Transverse colon (tissue), 4 donors: Measurements from ENCODE around the gene PRLH. TPM values are rescaled to one million over a fixed set of nuclear protein-coding genes. Genes with fewer than 3 reads are reported as not detected.
A peak's percentile ranks its signal among the peaks of the same experiment; 100 is the strongest.

Experiments used
- DNase-seq: peaks from one replicate; pipeline ENCODE4 v3.0.0-alpha.2; 2019
- H3K27ac ChIP-seq, 4 donors: fragments of 200-600 bp; sonication (generic); 2 replicates each; pipeline ENCODE4 v1.5.1; 2016 to 2018; ENCODE audit warnings: inconsistent platforms in 4 of 4
- H3K27me3 ChIP-seq: fragments of 200-600 bp; sonication (generic); 2 replicates; pipeline ENCODE4 v1.5.1; 2017; ENCODE audit warnings: inconsistent platforms
- H3K36me3 ChIP-seq, 4 donors: fragments of 200-600 bp; sonication (generic); 2 replicates each; pipeline ENCODE4 v1.5.1; 2017 to 2019; ENCODE audit warnings: inconsistent platforms in 4 of 4
- H3K4me1 ChIP-seq, 4 donors: fragments of 200-600 bp; sonication (generic); 2 replicates each; pipeline ENCODE4 v1.5.1; 2017 to 2020; ENCODE audit warnings: inconsistent platforms in 4 of 4
- H3K4me3 ChIP-seq, 4 donors: fragments of 200-600 bp; sonication (generic); 1 replicate in 1 of 4; 2 replicates in 3 of 4; pipeline versions ENCODE4 v1.5.1 to v1.6.1; 2017 to 2019; ENCODE audit warnings: inconsistent platforms in 4 of 4
- H3K9me3 ChIP-seq, 2 donors: fragments of 200-600 bp; sonication (generic); 2 replicates each; pipeline ENCODE4 v1.5.1; 2017 to 2019; ENCODE audit warnings: inconsistent platforms in 2 of 2
- CTCF ChIP-seq, 5 experiments: fragments of 200-600 bp in 3 of 5; fragments of 450-650 bp in 2 of 5; sonication (generic) in 3 of 5; IDR thresholded peaks; 1 replicate in 2 of 5; 2 replicates in 3 of 5; pipeline ENCODE4 v1.5.1; 2016 to 2017; ENCODE audit warnings: antibody characterized with exemption in 5 of 5, inconsistent platforms in 3 of 5, mild to moderate bottlenecking in 2 of 5, moderate library complexity in 1 of 5
- EP300 ChIP-seq: sonication (generic); formaldehyde crosslinking; IDR thresholded peaks from one replicate; pipeline ENCODE4 v1.6.1; 2017; ENCODE audit warnings: antibody characterized with exemption, low read depth
- POLR2A ChIP-seq: fragments of 450-650 bp; IDR thresholded peaks from one replicate; pipeline ENCODE4 v1.6.1; 2016; ENCODE audit warnings: antibody characterized with exemption, mild to moderate bottlenecking, moderate library complexity
- POLR2AphosphoS5 ChIP-seq, 3 donors: sonication (generic); formaldehyde crosslinking; IDR thresholded peaks; one replicate each; pipeline ENCODE4 v1.6.1; 2016; ENCODE audit warnings: antibody characterized with exemption in 3 of 3
- WGBS, 2 donors: methylation state at CpG; one replicate each; pipeline ENCODE4 v1.1.5; 2018; ENCODE audit warnings: low coverage in 1 of 2; 5-methylcytosine and 5-hydroxymethylcytosine counted together
- in situ Hi-C, 4 donors: fragments of 200-750 bp; cut with MboI; loops; one replicate each; pipeline versions ENCODE4 v1.15.0 to v1.15.1; 2017; ENCODE audit warnings: low sequenced_read_pairs in 3 of 4, low pct_ligation_motif_present in 1 of 4, low pct_unique_long_range_greater_than_20kb in 1 of 4
- intact Hi-C: fragments of 100-400 bp; cut with DNase I; formaldehyde crosslinking; loops from one replicate; pipeline ENCODE4 v1.15.1; 2023; ENCODE audit warnings: low total_unique reads
- total RNA-seq, 4 donors: library from RNA; depleted of rRNA; stranded (reverse); fragments of >200 nt; gene quantifications; one replicate each; pipeline ENCODE4 v1.1.0, GENCODE V29; 2016

PRLH gene
- total RNA-seq, 4 donors from 2014 or later = not detected

GRCh38 chr2:237591141-237591881 lies 24.9 kb downstream of the PRLH start:
- Histone ChIP-seq H3K4me1 (peaks cover 0 to 24% (median 7%) of the 10 kb centered on the region in 4 donors), H3K36me3 (no peaks in the 10 kb centered on the region), H3K9me3 (no peaks in the 10 kb centered on the region), H3K27ac (peak overlapping the region; percentile 69 to 86 (median 74)), H3K27me3 (no peaks in the 10 kb centered on the region), H3K4me3 (peak overlapping the region in 3 of 4 donors; percentile 20 to 39 (median 28))
- DNase-seq = peak; percentile 75
- intact Hi-C loops = loop anchor here (10.0 kb wide), 1 partner anchor 83 kb away; no protein-coding TSS in a partner anchor
- no peak for TF ChIP-seq EP300
- no peak for TF ChIP-seq CTCF (IDR thresholded peaks at IDR 0.05)
- 47 to 50% methylated on average over 1 to 19 of the region's 19 CpGs for WGBS, 2 donors
- in situ Hi-C loops = loop anchor here in 1 of 4 donors (25.0 kb wide), 1 partner anchor 146 kb away; no protein-coding TSS in a partner anchor

DNA sequence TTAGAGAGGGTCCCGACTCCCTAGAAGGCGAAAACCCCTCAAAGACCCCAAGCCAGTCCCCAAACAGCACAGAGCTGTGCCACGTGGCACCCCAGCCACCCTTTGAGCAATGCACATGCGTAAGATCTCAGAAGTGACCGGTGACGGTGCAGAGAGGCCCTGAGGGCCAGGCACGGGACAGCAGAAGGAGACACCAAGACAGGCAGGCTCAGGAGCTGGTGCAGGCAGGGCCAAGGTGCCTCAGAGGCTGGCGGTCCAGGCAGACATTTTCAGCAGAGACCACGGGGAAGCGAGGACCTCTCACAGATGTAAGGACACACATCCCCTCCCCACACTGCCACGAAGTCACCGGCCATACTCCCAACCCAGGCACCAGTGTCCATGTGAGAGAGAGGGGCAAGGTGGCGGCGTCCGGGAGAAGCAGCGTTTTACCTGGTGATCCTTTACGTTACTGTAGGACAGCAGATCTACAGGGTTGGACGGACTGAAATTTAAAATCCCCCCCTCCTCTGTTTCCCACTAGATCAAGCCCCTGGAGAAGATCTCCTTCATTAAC lies 26.1 kb downstream of the PRLH start:
- WGBS, 2 donors = 89% methylated on average over 18 of the region's 18 CpGs; no CpG with 5 or more reads in 1 of the 2 donors
- Histone ChIP-seq H3K9me3 (no peaks in the 10 kb centered on the region), H3K27me3 (no peaks in the 10 kb centered on the region), H3K4me1 (peaks cover 0 to 24% (median 7%) of the 10 kb centered on the region in 4 donors), H3K4me3 (no peak overlapping the region), H3K36me3 (no peaks in the 10 kb centered on the region), H3K27ac (no peak overlapping the region)
- intact Hi-C loops = loop anchor here (10.0 kb wide), 1 partner anchor 82 kb away; no protein-coding TSS in a partner anchor
- TF ChIP-seq POLR2AphosphoS5 (IDR thresholded peaks at IDR 0.05) (no peak), POLR2A (no peak), CTCF (IDR thresholded peaks at IDR 0.05) (no peak), EP300 (no peak)
- in situ Hi-C loops = loop anchor here in 1 of 4 donors (25.0 kb wide), 1 partner anchor 145 kb away; no protein-coding TSS in a partner anchor
- no peak for DNase-seq

DNA sequence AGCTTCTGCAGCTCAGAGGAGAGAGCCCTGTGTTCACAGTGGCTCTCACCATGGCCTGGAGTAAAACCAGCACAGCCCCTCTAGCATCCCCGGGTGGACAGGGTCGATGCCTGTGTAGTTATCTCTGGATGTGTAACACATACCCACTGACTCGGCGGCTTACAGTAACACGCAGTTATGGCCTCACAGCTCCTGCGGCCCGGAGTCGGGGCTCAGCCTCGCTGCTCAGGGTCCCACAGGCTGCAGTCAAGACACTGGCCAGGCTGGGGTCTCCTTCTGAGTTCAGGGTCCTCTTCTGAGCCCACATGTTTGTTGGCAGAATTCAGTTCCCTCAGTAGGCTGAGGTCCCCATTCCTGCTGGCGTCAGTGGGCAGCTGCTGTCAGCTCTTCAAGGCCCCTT lies 26.7 kb downstream of the PRLH start:
- in situ Hi-C loops = loop anchor here in 1 of 4 donors (25.0 kb wide), 1 partner anchor 144 kb away; no protein-coding TSS in a partner anchor
- no peak for TF ChIP-seq CTCF (IDR thresholded peaks at IDR 0.05)
- no peak for TF ChIP-seq POLR2A
- TF ChIP-seq EP300 = no peak
- no peak for TF ChIP-seq POLR2AphosphoS5 (IDR thresholded peaks at IDR 0.05)
- H3K27me3 ChIP-seq = no peaks in the 10 kb centered on the region

GRCh38 chr2:237593596-237594320 lies 27.4 kb downstream of the PRLH start:
- Histone ChIP-seq H3K9me3 (no peaks in the 10 kb centered on the region), H3K36me3 (no peaks in the 10 kb centered on the region), H3K4me3 (no peak overlapping the region), H3K4me1 (peaks cover 0 to 17% (median 7%) of the 10 kb centered on the region in 4 donors), H3K27ac (peak overlapping the region in 2 of 4 donors; percentile 69 to 72), H3K27me3 (no peaks in the 10 kb centered on the region)
- no peak for DNase-seq
- intact Hi-C loops = loop anchor here (10.0 kb wide), 1 partner anchor 81 kb away; no protein-coding TSS in a partner anchor
- 79 to 100% methylated on average over 2 to 17 of the region's 17 CpGs for WGBS, 2 donors
- in situ Hi-C loops = loop anchor here in 1 of 4 donors (25.0 kb wide), 1 partner anchor 144 kb away; no protein-coding TSS in a partner anchor
- TF ChIP-seq POLR2AphosphoS5 (IDR thresholded peaks at IDR 0.05) = no peak

More for the DNA sequence above, 26.7 kb downstream of the PRLH start:
- 93% methylated on average over 10 of the region's 10 CpGs; no CpG with 5 or more reads in 1 of the 2 donors for WGBS, 2 donors
- no peaks in the 10 kb centered on the region for H3K36me3 ChIP-seq
- peaks cover 0 to 23% (median 7%) of the 10 kb centered on the region in 4 donors for H3K4me1 ChIP-seq
- intact Hi-C loops = loop anchor here (10.0 kb wide), 1 partner anchor 82 kb away; no protein-coding TSS in a partner anchor
- no peak overlapping the region for H3K4me3 ChIP-seq
- H3K27ac ChIP-seq = no peak overlapping the region
- H3K9me3 ChIP-seq = no peaks in the 10 kb centered on the region
- DNase-seq = no peak
